Natural killer cell (primary cell): ENCODE results near the gene SRD5A3. TPM values are rescaled to one million over a fixed set of nuclear protein-coding genes. Genes with fewer than 3 reads are reported as not detected.

Experiments
- ATAC-seq, 3 donors: fragments of 150-1000 bp in 2 of 3; fragments of 200-7000 bp in 1 of 3; cut with Tn5 transposase; 1 replicate in 1 of 3; 2 replicates in 2 of 3; pipeline ENCODE4 v1.10.0; 2021; ENCODE audit warnings: mild to moderate bottlenecking in 2 of 3, moderate library complexity in 2 of 3
- DNase-seq, 2 donors: peaks; one replicate each; pipeline versions ENCODE4 v3.0.0 to v3.0.0-alpha.2; 2013 to 2021; ENCODE audit warnings: mixed read lengths in 1 of 2
- H3K27ac ChIP-seq: one replicate; pipeline ENCODE4 v1.5.1; 2013; ENCODE audit warnings: mild to moderate bottlenecking, low read length
- H3K27me3 ChIP-seq: one replicate; pipeline ENCODE4 v1.6.1; 2013; ENCODE audit warnings: low read length; ENCODE audit not compliant: control insufficient read depth, insufficient read depth
- H3K36me3 ChIP-seq: one replicate; pipeline ENCODE4 v1.6.1; 2013; ENCODE audit warnings: low read length; ENCODE audit not compliant: control insufficient read depth, insufficient read depth
- H3K4me1 ChIP-seq: one replicate; pipeline ENCODE4 v1.6.1; 2013; ENCODE audit warnings: low read length; ENCODE audit not compliant: control insufficient read depth, insufficient read depth
- H3K4me3 ChIP-seq: one replicate; pipeline ENCODE4 v1.5.1; 2013; ENCODE audit warnings: low read length
- H3K9me3 ChIP-seq: one replicate; pipeline ENCODE4 v1.6.1; 2013; ENCODE audit warnings: low read length; ENCODE audit not compliant: control insufficient read depth, insufficient read depth
- H3K27ac Mint-ChIP-seq, 2 donors: one replicate each; pipeline ENCODE4 v1.8.0; 2022; ENCODE audit warnings: mild to moderate bottlenecking in 2 of 2, mixed read lengths in 2 of 2, moderate library complexity in 1 of 2
- H3K27me3 Mint-ChIP-seq, 2 donors: one replicate each; pipeline ENCODE4 v1.8.0; 2022; ENCODE audit warnings: low read depth in 2 of 2, mixed read lengths in 2 of 2
- H3K36me3 Mint-ChIP-seq: one replicate; pipeline ENCODE4 v1.8.0; 2022; ENCODE audit warnings: mixed read lengths
- H3K4me1 Mint-ChIP-seq, 2 donors: one replicate each; pipeline ENCODE4 v1.8.0; 2022; ENCODE audit warnings: mixed read lengths in 2 of 2
- H3K4me3 Mint-ChIP-seq: one replicate; pipeline ENCODE4 v1.8.0; 2022; ENCODE audit warnings: mild to moderate bottlenecking, moderate library complexity, mixed read lengths
- H3K9me3 Mint-ChIP-seq, 2 donors: one replicate each; pipeline ENCODE4 v1.8.0; 2022; ENCODE audit warnings: mixed read lengths in 2 of 2
- CTCF ChIP-seq: fragments of 200-600 bp; IDR thresholded peaks from one replicate; pipeline ENCODE4 v1.8.0; 2022; ENCODE audit warnings: antibody characterized with exemption
- WGBS: methylation state at CpG from one replicate; pipeline ENCODE4 v1.1.7; 2013; ENCODE audit warnings: missing lambda C conversion rate; ENCODE audit not compliant: insufficient coverage; 5-methylcytosine and 5-hydroxymethylcytosine counted together
- intact Hi-C: fragments of 100-400 bp; cut with micrococcal nuclease; formaldehyde crosslinking; loops from one replicate; pipeline ENCODE4 v1.14.2; 2022
- total RNA-seq, 4 donors: library from RNA; stranded (reverse); fragments of 120-200 nt in 1 of 4; gene quantifications; one replicate each; pipeline versions ENCODE4 v1.2.3 to v1.2.4, GENCODE V29; 2013 to 2022

Gene SRD5A3
- total RNA-seq, 3 donors from 2014 or later (not counting 1 experiment from before 2014, with no cell fraction given): 3.5 to 5.6 (median 4.5) TPM

GRCh38 chr4:55312489-55313101 is 33.4 kb upstream of the SRD5A3 start:
- no peaks in the 10 kb centered on the region for H3K36me3 ChIP-seq
- no peak overlapping the region for H3K4me3 ChIP-seq
- intact Hi-C loops: loop anchor here (1.0 to 5.0 kb wide), 3 partner anchors 242 to 555 kb away; no protein-coding TSS in a partner anchor
- H3K36me3 Mint-ChIP-seq: no peaks in the 10 kb centered on the region
- peaks cover 0 to 5% of the 10 kb centered on the region in 2 donors for H3K27me3 Mint-ChIP-seq
- H3K4me1 ChIP-seq: no peaks in the 10 kb centered on the region
- H3K9me3 Mint-ChIP-seq: no peaks in the 10 kb centered on the region
- no peaks in the 10 kb centered on the region for H3K27me3 ChIP-seq
- DNase-seq: peak in 1 of 2 donors; percentile 69
- TF ChIP-seq CTCF: peak; percentile 54
- H3K4me1 Mint-ChIP-seq: no peaks in the 10 kb centered on the region
- no peak overlapping the region for H3K4me3 Mint-ChIP-seq
- peak in 2 of 3 donors; percentile 68 to 70 for ATAC-seq
- no peaks in the 10 kb centered on the region for H3K9me3 ChIP-seq
- H3K27ac Mint-ChIP-seq: no peak overlapping the region
- WGBS: 96% methylated on average over 1 of the region's 1 CpG
- no peak overlapping the region for H3K27ac ChIP-seq

- Mint-ChIP-seq H3K4me3 (no peak overlapping the region), H3K27ac (no peak overlapping the region), H3K27me3 (peaks cover 5 to 8% of the 10 kb centered on the region in 2 donors), H3K9me3 (no peaks in the 10 kb centered on the region), H3K4me1 (peaks cover 7 to 8% of the 10 kb centered on the region in 2 donors), H3K36me3 (no peaks in the 10 kb centered on the region)
- Histone ChIP-seq H3K4me3 (no peak overlapping the region), H3K9me3 (no peaks in the 10 kb centered on the region), H3K4me1 (no peaks in the 10 kb centered on the region), H3K36me3 (no peaks in the 10 kb centered on the region), H3K27me3 (no peaks in the 10 kb centered on the region), H3K27ac (no peak overlapping the region)
- 88% methylated on average over 3 of the region's 4 CpGs for WGBS
- no peak for TF ChIP-seq CTCF
- intact Hi-C loops: loop anchor here (5.0 kb wide), 2 partner anchors 342 to 553 kb away; no protein-coding TSS in a partner anchor
- ATAC-seq: no peak
- no peak for DNase-seq
These were observed 31.8 kb upstream of the SRD5A3 start for GRCh38 chr4:55314141-55314820.

- H3K27ac Mint-ChIP-seq: no peak overlapping the region
- TF ChIP-seq CTCF: no peak
- no peaks in the 10 kb centered on the region for H3K4me1 ChIP-seq
- WGBS: 64% methylated on average over 3 of the region's 5 CpGs
- H3K4me1 Mint-ChIP-seq: peaks cover 7 to 8% of the 10 kb centered on the region in 2 donors
- no peak overlapping the region for H3K4me3 ChIP-seq
- H3K27me3 ChIP-seq: no peaks in the 10 kb centered on the region
- H3K27ac ChIP-seq: no peak overlapping the region
- no peak for ATAC-seq
- peaks cover 12% of the 10 kb centered on the region in 2 donors for H3K27me3 Mint-ChIP-seq
- H3K36me3 Mint-ChIP-seq: no peaks in the 10 kb centered on the region
- H3K4me3 Mint-ChIP-seq: no peak overlapping the region
- no peaks in the 10 kb centered on the region for H3K9me3 ChIP-seq
- H3K36me3 ChIP-seq: no peaks in the 10 kb centered on the region
- H3K9me3 Mint-ChIP-seq: no peaks in the 10 kb centered on the region
- intact Hi-C loops: no loop called here
- no peak for DNase-seq
These were observed 27.6 kb upstream of the SRD5A3 start for GRCh38 chr4:55318175-55319129.
